HepG2 (cell line): ENCODE measurements around the gene UAP1L1. TPM values are rescaled to one million over a fixed set of nuclear protein-coding genes. Genes with fewer than 3 reads are reported as not detected.

Experiments
- DDIT3 ChIP-seq: sonication (generic); formaldehyde crosslinking; IDR thresholded peaks from 2 replicates; pipeline ENCODE4 v1.4.0; 2020; ENCODE audit warnings: mild to moderate bottlenecking, missing genetic modification reagents
- HNRNPL ChIP-seq: fragments of 200-400 bp; formaldehyde crosslinking; IDR thresholded peaks from 2 replicates; pipeline ENCODE4 v1.6.1; 2017; ENCODE audit warnings: mild to moderate bottlenecking, low read depth, low read length
- MTA1 ChIP-seq: sonication (generic); formaldehyde crosslinking; IDR thresholded peaks from 2 replicates; pipeline ENCODE4 v1.4.0; 2020; ENCODE audit warnings: missing genetic modification reagents, mild to moderate bottlenecking, borderline replicate concordance
- PHF5A ChIP-seq: IDR thresholded peaks from one replicate; pipeline ENCODE4 v1.6.1; 2018; ENCODE audit warnings: low read depth, missing genetic modification reagents; ENCODE audit not compliant: unreplicated experiment
- SALL1 ChIP-seq: sonication (generic); formaldehyde crosslinking; IDR thresholded peaks from 2 replicates; pipeline ENCODE4 v1.8.0; 2022; ENCODE audit warnings: mild to moderate bottlenecking, missing genetic modification reagents
- SOX13 ChIP-seq, 3 experiments: fragments of 450-650 bp in 1 of 3; sonication (generic) in 1 of 3; formaldehyde crosslinking in 1 of 3; IDR thresholded peaks in 2 of 3; conservative IDR thresholded peaks in 1 of 3; 2 replicates each; pipeline versions ENCODE4 v1.5.0 to v1.6.1; 2016 to 2020; ENCODE audit warnings: antibody characterized with exemption in 1 of 3, mild to moderate bottlenecking in 1 of 3, missing compliant biosample characterization in 1 of 3, missing genetic modification reagents in 1 of 3, moderate library complexity in 1 of 3
- ZNF7 ChIP-seq: IDR thresholded peaks from 2 replicates; pipeline ENCODE4 v1.6.1; 2016; ENCODE audit warnings: missing biosample characterization, missing genetic modification reagents
- ZNF773 ChIP-seq: sonication (generic); formaldehyde crosslinking; IDR thresholded peaks from 2 replicates; pipeline ENCODE4 v1.4.0; 2020; ENCODE audit warnings: missing genetic modification reagents, borderline replicate concordance
- polyA plus RNA-seq, 8 experiments: library from polyadenylated mRNA; depleted of rRNA in 3 of 8; stranded (reverse) in 7 of 8; unstranded in 1 of 8; fragments of >200 nt; fragmentation: Illumina TruSeq in 4 of 8; extraction: Trizol in 4 of 8; gene quantifications; 2 replicates each; pipeline versions ENCODE4 v1.2.1 to v1.2.3, GENCODE V29; 2011 to 2016; ENCODE audit warnings: low read depth in 4 of 8, missing spikeins in 1 of 8, mixed read lengths in 1 of 8; ENCODE audit not compliant: insufficient read depth in 1 of 8
- total RNA-seq, 5 experiments: library from RNA; depleted of rRNA; stranded (reverse); fragments of >200 nt; fragmentation: Illumina TruSeq; extraction: Trizol; gene quantifications; 2 replicates each; pipeline ENCODE4 v1.2.3, GENCODE V29; 2016; ENCODE audit warnings: low read depth in 1 of 5
- TF ChIP-seq, protein P1 (sequence below): sonication (generic); formaldehyde crosslinking; conservative IDR thresholded peaks from 2 replicates; pipeline ENCODE4 v1.5.0; 2020; ENCODE audit warnings: missing genetic modification reagents
- TF ChIP-seq, protein P2 (sequence below): sonication (generic); formaldehyde crosslinking; IDR thresholded peaks from 2 replicates; pipeline ENCODE4 v1.5.0; 2020; ENCODE audit warnings: missing genetic modification reagents
- TF ChIP-seq, protein P3 (sequence below), 2 experiments: sonication (generic) in 1 of 2; formaldehyde crosslinking in 1 of 2; IDR thresholded peaks; 2 replicates each; pipeline versions ENCODE4 v1.4.0 to v1.6.1; 2016 to 2020; ENCODE audit warnings: borderline replicate concordance in 1 of 2, low read depth in 1 of 2, mild to moderate bottlenecking in 1 of 2, missing genetic modification reagents in 1 of 2

The UAP1L1 gene
- total and polyA plus RNA-seq, 2 of the 13 experiments (the other 11 are each of a cell fraction or from before 2014, with no cell fraction given): 5.4 to 6.4 TPM

GRCh38 chr9:137034039-137034708 lies 43.1 kb upstream of the UAP1L1 start (continued):
- TF ChIP-seq, protein P1, sequence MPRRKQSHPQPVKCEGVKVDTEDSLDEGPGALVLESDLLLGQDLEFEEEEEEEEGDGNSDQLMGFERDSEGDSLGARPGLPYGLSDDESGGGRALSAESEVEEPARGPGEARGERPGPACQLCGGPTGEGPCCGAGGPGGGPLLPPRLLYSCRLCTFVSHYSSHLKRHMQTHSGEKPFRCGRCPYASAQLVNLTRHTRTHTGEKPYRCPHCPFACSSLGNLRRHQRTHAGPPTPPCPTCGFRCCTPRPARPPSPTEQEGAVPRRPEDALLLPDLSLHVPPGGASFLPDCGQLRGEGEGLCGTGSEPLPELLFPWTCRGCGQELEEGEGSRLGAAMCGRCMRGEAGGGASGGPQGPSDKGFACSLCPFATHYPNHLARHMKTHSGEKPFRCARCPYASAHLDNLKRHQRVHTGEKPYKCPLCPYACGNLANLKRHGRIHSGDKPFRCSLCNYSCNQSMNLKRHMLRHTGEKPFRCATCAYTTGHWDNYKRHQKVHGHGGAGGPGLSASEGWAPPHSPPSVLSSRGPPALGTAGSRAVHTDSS (CRISPR knock-in tag): no peak
- TF ChIP-seq SALL1 (CRISPR knock-in tag) (no peak), PHF5A (CRISPR knock-in tag) (no peak), ZNF773 (CRISPR knock-in tag) (no peak), SOX13 (IDR thresholded peaks at IDR 0.05) (0 out of 2 replicates have a peak, but pooled peaks have one; percentile 24), SOX13 (CRISPR knock-in tag; conservative IDR thresholded peaks at IDR 0.05 in 1 of 2, IDR thresholded peaks at IDR 0.05 in 1 of 2) (no peak), DDIT3 (CRISPR knock-in tag) (no peak), MTA1 (CRISPR knock-in tag) (no peak), ZNF7 (CRISPR knock-in tag) (no peak), HNRNPL (peak; percentile 67; the same call in 1 of the 2 replicates)
- TF ChIP-seq, protein P2, sequence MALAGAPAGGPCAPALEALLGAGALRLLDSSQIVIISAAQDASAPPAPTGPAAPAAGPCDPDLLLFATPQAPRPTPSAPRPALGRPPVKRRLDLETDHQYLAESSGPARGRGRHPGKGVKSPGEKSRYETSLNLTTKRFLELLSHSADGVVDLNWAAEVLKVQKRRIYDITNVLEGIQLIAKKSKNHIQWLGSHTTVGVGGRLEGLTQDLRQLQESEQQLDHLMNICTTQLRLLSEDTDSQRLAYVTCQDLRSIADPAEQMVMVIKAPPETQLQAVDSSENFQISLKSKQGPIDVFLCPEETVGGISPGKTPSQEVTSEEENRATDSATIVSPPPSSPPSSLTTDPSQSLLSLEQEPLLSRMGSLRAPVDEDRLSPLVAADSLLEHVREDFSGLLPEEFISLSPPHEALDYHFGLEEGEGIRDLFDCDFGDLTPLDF (CRISPR knock-in tag): no peak
- TF ChIP-seq, protein P3, sequence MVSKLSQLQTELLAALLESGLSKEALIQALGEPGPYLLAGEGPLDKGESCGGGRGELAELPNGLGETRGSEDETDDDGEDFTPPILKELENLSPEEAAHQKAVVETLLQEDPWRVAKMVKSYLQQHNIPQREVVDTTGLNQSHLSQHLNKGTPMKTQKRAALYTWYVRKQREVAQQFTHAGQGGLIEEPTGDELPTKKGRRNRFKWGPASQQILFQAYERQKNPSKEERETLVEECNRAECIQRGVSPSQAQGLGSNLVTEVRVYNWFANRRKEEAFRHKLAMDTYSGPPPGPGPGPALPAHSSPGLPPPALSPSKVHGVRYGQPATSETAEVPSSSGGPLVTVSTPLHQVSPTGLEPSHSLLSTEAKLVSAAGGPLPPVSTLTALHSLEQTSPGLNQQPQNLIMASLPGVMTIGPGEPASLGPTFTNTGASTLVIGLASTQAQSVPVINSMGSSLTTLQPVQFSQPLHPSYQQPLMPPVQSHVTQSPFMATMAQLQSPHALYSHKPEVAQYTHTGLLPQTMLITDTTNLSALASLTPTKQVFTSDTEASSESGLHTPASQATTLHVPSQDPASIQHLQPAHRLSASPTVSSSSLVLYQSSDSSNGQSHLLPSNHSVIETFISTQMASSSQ (IDR thresholded peaks at IDR 0.05; ENCODE audit: low read depth): no peak
- TF ChIP-seq, protein P3 (CRISPR knock-in tag; IDR thresholded peaks at IDR 0.05; ENCODE audit: borderline replicate concordance): no peak
